Fibroblast of villous mesenchyme (primary cell): Measurements from ENCODE around the gene SIRT7. TPM values are rescaled to one million over a fixed set of nuclear protein-coding genes. Genes with fewer than 3 reads are reported as not detected.

Source experiments
- DNase-seq: peaks from one replicate; pipeline ENCODE4 v3.0.0-alpha.2; 2010; ENCODE audit warnings: low read depth
- H3K4me3 ChIP-seq: 2 replicates; pipeline ENCODE4 v1.5.1; 2011; ENCODE audit warnings: low read depth, mild to moderate bottlenecking, low read length
- CTCF ChIP-seq: IDR thresholded peaks from 2 replicates; pipeline ENCODE4 v1.5.1; 2012; ENCODE audit warnings: low read depth, mild to moderate bottlenecking, low read length; ENCODE audit not compliant: insufficient read depth
- total RNA-seq: library from RNA; depleted of rRNA; stranded (reverse); fragments of >200 nt; gene quantifications from 2 replicates; pipeline ENCODE4 v1.2.3, GENCODE V29; 2012

Gene SIRT7
- total RNA-seq, 1 donor, result 14.7 TPM

GRCh38 chr17:81905993-81906392 lies 12.0 kb downstream of the SIRT7 start:
- TF ChIP-seq CTCF, result no peak
- no peak for DNase-seq
- H3K4me3 ChIP-seq, result no peak overlapping the region

GRCh38 chr17:81905424-81905875 lies 12.5 kb downstream of the SIRT7 start:
- no peak for TF ChIP-seq CTCF
- no peak for DNase-seq
- H3K4me3 ChIP-seq, result no peak overlapping the region

- DNase-seq, result no peak
- no peak overlapping the region for H3K4me3 ChIP-seq
- TF ChIP-seq CTCF, result no peak
Observed at GRCh38 chr17:81904600-81905423, 13.2 kb downstream of the SIRT7 start.

- H3K4me3 ChIP-seq, result no peak overlapping the region
- DNase-seq, result no peak
- TF ChIP-seq CTCF, result no peak
Observed at GRCh38 chr17:81903896-81904599, 13.9 kb downstream of the SIRT7 start.

- TF ChIP-seq CTCF, result no peak
- no peak for DNase-seq
- H3K4me3 ChIP-seq, result no peak overlapping the region
Observed at GRCh38 chr17:81903415-81903831, 14.6 kb downstream of the SIRT7 start.

- DNase-seq, result no peak
- no peak for TF ChIP-seq CTCF
- H3K4me3 ChIP-seq, result peak overlapping the region; percentile 27
Observed at GRCh38 chr17:81902653-81903414, 15.1 kb downstream of the SIRT7 start.
